Type B pancreatic cell (in vitro differentiated cells): ENCODE measurements around the gene CHST8. TPM values are rescaled to one million over a fixed set of nuclear protein-coding genes. Genes with fewer than 3 reads are reported as not detected.

Source experiments
- DNase-seq: peaks from one replicate; pipeline ENCODE4 v3.0.0; 2021; ENCODE audit warnings: mixed read lengths; ENCODE audit not compliant: unreplicated experiment; ENCODE audit errors: extremely low spot score
- H3K27ac Mint-ChIP-seq: 2 replicates; pipeline ENCODE4 v1.8.0; 2021; ENCODE audit warnings: mild to moderate bottlenecking, mixed read lengths
- H3K27me3 Mint-ChIP-seq: 2 replicates; pipeline ENCODE4 v1.8.0; 2021; ENCODE audit warnings: mixed read lengths
- H3K36me3 Mint-ChIP-seq: 2 replicates; pipeline ENCODE4 v1.8.0; 2021; ENCODE audit warnings: mixed read lengths
- H3K4me1 Mint-ChIP-seq: one replicate; pipeline ENCODE4 v1.8.0; 2021; ENCODE audit warnings: mixed read lengths; ENCODE audit not compliant: unreplicated experiment
- H3K4me3 Mint-ChIP-seq: 2 replicates; pipeline ENCODE4 v1.8.0; 2021; ENCODE audit warnings: mild to moderate bottlenecking, mixed read lengths
- H3K9me3 Mint-ChIP-seq: 2 replicates; pipeline ENCODE4 v1.8.0; 2021; ENCODE audit warnings: mixed read lengths
- total RNA-seq: library from RNA; stranded (reverse); gene quantifications from 2 replicates; pipeline ENCODE4 v1.2.1, GENCODE V29; 2021; ENCODE audit warnings: low replicate concordance
- TF ChIP-seq, protein P1 (sequence below): fragments of 200-600 bp; sonication (generic); conservative IDR thresholded peaks from 2 replicates; pipeline ENCODE4 v1.5.0; 2021; ENCODE audit warnings: antibody characterized with exemption, mild to moderate bottlenecking

The CHST8 gene
- total RNA-seq, 1 donor from 2014 or later, result 5.7 TPM

DNA sequence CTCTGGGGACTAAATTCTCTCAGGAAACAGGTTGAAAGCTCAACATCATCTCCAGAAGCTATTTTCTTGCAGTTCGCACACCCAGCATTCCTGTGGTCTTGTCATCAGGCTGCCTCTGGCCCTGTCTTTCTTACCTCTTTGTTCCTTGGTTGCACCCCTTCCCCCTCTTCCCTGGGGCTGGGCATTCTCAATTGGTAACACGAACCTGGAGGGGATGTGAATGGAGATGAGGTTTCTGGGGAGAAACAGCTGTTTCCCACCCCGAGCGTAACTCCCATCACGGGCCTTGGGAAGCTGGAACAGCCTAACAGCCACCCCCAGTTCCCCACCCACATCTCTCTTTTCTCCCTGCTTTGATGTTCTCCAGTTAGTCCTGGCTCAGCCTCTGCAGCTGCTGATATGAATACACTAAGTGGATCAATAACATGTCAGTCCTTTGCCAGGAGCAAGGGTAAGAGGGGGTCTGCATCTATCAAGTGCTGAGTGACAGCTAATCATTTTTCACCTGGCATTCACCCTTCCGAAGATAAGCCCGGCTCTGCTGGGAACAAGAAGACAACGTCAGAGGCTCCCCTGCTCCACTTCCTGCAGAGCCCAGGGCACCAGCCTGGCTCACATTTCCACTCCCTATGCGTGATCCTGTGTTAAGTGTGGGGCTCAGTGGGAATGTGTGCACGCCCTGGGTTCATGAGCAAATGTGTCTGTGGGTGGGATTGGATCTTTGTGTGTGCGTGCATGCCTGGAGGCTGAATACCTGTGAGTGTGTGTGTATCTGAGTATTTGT lies 100.9 kb downstream of the CHST8 start:
- Mint-ChIP-seq H3K27me3 (peaks cover 16% of the 10 kb centered on the region), H3K36me3 (no peaks in the 10 kb centered on the region), H3K4me1 (no peaks in the 10 kb centered on the region), H3K4me3 (no peak overlapping the region), H3K9me3 (no peaks in the 10 kb centered on the region), H3K27ac (peak overlapping the region; percentile 14)
- TF ChIP-seq, protein P1, sequence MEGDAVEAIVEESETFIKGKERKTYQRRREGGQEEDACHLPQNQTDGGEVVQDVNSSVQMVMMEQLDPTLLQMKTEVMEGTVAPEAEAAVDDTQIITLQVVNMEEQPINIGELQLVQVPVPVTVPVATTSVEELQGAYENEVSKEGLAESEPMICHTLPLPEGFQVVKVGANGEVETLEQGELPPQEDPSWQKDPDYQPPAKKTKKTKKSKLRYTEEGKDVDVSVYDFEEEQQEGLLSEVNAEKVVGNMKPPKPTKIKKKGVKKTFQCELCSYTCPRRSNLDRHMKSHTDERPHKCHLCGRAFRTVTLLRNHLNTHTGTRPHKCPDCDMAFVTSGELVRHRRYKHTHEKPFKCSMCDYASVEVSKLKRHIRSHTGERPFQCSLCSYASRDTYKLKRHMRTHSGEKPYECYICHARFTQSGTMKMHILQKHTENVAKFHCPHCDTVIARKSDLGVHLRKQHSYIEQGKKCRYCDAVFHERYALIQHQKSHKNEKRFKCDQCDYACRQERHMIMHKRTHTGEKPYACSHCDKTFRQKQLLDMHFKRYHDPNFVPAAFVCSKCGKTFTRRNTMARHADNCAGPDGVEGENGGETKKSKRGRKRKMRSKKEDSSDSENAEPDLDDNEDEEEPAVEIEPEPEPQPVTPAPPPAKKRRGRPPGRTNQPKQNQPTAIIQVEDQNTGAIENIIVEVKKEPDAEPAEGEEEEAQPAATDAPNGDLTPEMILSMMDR, result no peak
- no peak for DNase-seq

DNA sequence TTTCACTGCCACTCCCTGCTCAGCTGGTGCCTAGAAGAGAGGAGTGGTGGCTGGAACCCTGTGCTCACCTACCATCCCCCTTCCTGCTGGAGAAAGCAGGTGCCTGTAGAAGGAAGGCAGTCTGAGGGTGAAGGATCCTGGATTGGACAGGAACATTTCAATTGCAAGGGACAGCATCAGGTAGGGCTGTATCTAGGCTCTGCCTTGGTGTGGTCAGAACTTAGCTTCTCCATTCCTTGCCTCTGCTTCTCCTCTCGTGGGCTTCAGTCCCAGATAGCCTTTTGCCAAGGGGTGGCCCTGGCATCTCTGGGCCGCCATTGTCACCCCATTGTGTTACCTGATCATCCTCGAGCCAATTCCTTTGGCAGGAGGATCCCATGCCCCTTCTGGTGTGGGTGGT lies 101.8 kb downstream of the CHST8 start:
- DNase-seq, result no peak
- H3K4me1 Mint-ChIP-seq, result no peaks in the 10 kb centered on the region
- H3K4me3 Mint-ChIP-seq, result no peak overlapping the region
- TF ChIP-seq, protein P1, result no peak
- no peaks in the 10 kb centered on the region for H3K9me3 Mint-ChIP-seq
- H3K27me3 Mint-ChIP-seq, result peaks cover 22% of the 10 kb centered on the region
- no peaks in the 10 kb centered on the region for H3K36me3 Mint-ChIP-seq
- no peak overlapping the region for H3K27ac Mint-ChIP-seq

DNA sequence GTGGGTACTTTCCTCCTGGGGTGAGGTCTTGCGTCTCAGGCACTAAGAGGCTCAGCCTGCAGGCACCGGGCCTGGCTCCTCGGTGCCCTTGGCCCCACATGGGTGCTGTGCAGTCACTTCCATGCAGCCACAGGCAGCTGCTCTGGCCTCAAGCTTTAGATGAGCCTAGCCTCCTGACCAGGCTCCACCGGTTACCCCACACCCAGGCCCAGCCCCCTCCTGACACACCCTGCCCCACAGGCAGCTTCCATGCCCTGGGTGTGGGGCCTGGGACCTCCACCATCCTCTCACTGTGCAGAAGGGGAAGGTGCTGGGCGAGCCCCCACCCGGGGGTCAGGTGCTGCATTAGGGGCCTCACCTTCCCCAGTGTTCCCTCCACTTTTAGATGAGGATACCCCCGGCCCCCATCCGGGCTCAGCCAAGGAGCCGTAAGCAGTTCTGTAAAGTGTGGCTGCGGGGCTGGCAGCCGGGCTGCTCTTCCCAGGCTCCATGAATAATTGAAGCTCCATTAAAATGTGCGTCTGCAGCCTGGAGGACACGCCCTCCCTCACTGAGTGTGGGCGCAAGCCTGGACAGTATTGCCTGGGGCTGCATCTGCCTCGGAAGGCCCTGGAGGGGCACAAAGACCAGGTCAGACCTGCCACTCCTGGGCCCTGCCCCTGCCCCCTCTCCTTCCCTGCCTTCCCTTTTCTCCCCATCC lies 102.4 kb downstream of the CHST8 start:
- no peaks in the 10 kb centered on the region for H3K9me3 Mint-ChIP-seq
- no peak for DNase-seq
- H3K27me3 Mint-ChIP-seq, result peaks cover 22% of the 10 kb centered on the region
- H3K4me1 Mint-ChIP-seq, result no peaks in the 10 kb centered on the region
- H3K4me3 Mint-ChIP-seq, result no peak overlapping the region
- H3K27ac Mint-ChIP-seq, result no peak overlapping the region
- no peaks in the 10 kb centered on the region for H3K36me3 Mint-ChIP-seq
- TF ChIP-seq, protein P1, result no peak

DNA sequence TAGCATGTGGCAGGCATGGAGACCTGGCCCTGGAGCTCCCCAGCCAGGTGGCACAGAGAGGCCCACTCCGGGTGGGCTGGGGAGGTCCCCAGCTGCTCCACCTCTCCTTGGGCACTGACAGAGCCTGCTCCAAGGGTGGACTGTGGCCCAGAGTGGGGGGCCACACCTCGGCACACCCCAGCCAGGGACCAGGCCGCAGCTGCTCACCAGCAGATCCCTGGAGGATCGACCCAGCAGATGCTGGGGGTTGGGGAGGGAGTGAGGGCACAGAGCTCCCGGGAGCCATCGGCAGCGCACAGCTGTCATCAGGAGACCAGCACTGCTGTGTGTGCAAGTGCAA lies 102.9 kb downstream of the CHST8 start:
- H3K9me3 Mint-ChIP-seq, result no peaks in the 10 kb centered on the region
- no peak for DNase-seq
- peaks cover 26% of the 10 kb centered on the region for H3K27me3 Mint-ChIP-seq
- H3K27ac Mint-ChIP-seq, result no peak overlapping the region
- H3K36me3 Mint-ChIP-seq, result no peaks in the 10 kb centered on the region
- TF ChIP-seq, protein P1, result no peak
- H3K4me3 Mint-ChIP-seq, result no peak overlapping the region
- no peaks in the 10 kb centered on the region for H3K4me1 Mint-ChIP-seq

DNA sequence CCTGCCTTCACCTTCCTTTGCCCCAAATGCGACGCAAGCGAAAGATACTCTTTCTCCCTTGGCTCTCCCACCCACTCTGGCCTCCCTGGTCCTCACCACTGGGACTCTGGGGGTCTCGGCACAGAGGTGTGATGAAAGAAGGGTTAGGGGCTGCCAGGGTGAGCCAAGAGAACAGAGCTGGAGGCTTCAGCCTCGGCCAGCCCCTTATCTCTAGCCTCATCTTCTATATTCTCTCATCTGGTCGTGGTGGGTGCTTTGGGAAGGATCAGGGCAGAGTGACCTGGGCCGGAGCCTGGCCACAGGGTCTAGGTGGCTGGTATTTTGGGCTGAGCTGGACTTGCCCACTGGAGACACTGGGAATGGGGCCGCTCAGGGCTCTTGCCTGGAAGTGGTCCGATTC lies 103.8 kb downstream of the CHST8 start:
- H3K4me1 Mint-ChIP-seq, result no peaks in the 10 kb centered on the region
- H3K36me3 Mint-ChIP-seq, result no peaks in the 10 kb centered on the region
- no peak for DNase-seq
- no peaks in the 10 kb centered on the region for H3K9me3 Mint-ChIP-seq
- peaks cover 23% of the 10 kb centered on the region for H3K27me3 Mint-ChIP-seq
- no peak overlapping the region for H3K4me3 Mint-ChIP-seq
- no peak overlapping the region for H3K27ac Mint-ChIP-seq
- TF ChIP-seq, protein P1, result no peak
